ENCODE measurements around the gene DOCK6.

DOCK6 gene

GRCh38 chr19:11226716-11227166 is 35.6 kb downstream of the DOCK6 start:
- no peak overlapping the region for H2AFZ ChIP-seq (ENCODE audit: low read length)
- H3K36me3 ChIP-seq (replicated peaks; ENCODE audit: insufficient read depth, low read length): no peaks in the 10 kb centered on the region
- H3K79me2 ChIP-seq (ENCODE audit: low read length): no peaks in the 10 kb centered on the region
- no peaks in the 10 kb centered on the region for H4K20me1 ChIP-seq (ENCODE audit: insufficient read depth, low read length)
- no peak overlapping the region for H3K4me3 ChIP-seq (ENCODE audit: low read length)
- H3F3A ChIP-seq (ENCODE audit: insufficient read depth, low read length): no peaks in the 10 kb centered on the region
- H3K4me2 ChIP-seq (ENCODE audit: low read depth, low read length): no peak overlapping the region
- H3K9me2 ChIP-seq (replicated peaks; ENCODE audit: insufficient read depth, low read length): no peaks in the 10 kb centered on the region
- TF ChIP-seq, protein P1, sequence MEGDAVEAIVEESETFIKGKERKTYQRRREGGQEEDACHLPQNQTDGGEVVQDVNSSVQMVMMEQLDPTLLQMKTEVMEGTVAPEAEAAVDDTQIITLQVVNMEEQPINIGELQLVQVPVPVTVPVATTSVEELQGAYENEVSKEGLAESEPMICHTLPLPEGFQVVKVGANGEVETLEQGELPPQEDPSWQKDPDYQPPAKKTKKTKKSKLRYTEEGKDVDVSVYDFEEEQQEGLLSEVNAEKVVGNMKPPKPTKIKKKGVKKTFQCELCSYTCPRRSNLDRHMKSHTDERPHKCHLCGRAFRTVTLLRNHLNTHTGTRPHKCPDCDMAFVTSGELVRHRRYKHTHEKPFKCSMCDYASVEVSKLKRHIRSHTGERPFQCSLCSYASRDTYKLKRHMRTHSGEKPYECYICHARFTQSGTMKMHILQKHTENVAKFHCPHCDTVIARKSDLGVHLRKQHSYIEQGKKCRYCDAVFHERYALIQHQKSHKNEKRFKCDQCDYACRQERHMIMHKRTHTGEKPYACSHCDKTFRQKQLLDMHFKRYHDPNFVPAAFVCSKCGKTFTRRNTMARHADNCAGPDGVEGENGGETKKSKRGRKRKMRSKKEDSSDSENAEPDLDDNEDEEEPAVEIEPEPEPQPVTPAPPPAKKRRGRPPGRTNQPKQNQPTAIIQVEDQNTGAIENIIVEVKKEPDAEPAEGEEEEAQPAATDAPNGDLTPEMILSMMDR (IDR thresholded peaks at IDR 0.05; ENCODE audit: low read length): no peak
- TF ChIP-seq EZH2 (optimal IDR thresholded peaks at IDR 0.05; ENCODE audit: low read depth, low read length): no peak
- TF ChIP-seq EZH2phosphoT487 (IDR thresholded peaks at IDR 0.05; ENCODE audit: low read length): no peak
- H3K27ac ChIP-seq (ENCODE audit: low read length): no peak overlapping the region
- no peaks in the 10 kb centered on the region for H3K4me1 ChIP-seq (ENCODE audit: low read length)
- H3K9ac ChIP-seq (ENCODE audit: low read length): no peak overlapping the region
- no peak for DNase-seq
- peaks cover 15% of the 10 kb centered on the region; the same call in 1 of the 2 replicates for H3K27me3 ChIP-seq (replicated peaks; ENCODE audit: insufficient read depth, low read length)
- H3K9me3 ChIP-seq (replicated peaks; ENCODE audit: insufficient read depth, low read length): no peaks in the 10 kb centered on the region

DNA sequence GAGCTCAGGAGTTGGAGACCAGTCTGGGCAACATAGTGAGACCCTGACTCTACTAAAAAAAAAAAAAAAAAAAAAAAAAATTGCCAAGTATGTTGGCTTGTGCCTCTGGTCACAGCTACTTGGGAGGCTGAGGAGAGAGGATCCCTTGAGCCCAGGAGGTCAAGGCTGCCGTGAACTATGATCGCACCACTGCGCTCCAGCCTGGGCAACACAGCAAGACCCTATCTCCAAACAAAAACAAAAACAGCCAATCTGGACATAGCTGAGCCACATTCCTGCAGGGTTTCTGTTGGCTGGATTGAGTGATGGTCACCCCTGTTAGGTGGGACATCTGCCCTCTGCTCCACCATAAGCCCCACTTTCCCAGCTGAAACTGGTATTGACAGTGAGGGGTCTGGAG is 36.5 kb downstream of the DOCK6 start:
- Histone ChIP-seq H3K9ac (ENCODE audit: low read length) (no peak overlapping the region), H3K36me3 (replicated peaks; ENCODE audit: insufficient read depth, low read length) (no peaks in the 10 kb centered on the region), H3K27me3 (replicated peaks; ENCODE audit: insufficient read depth, low read length) (peaks cover 23% of the 10 kb centered on the region; the same call in 1 of the 2 replicates), H4K20me1 (ENCODE audit: insufficient read depth, low read length) (no peaks in the 10 kb centered on the region), H3K9me3 (replicated peaks; ENCODE audit: insufficient read depth, low read length) (no peaks in the 10 kb centered on the region), H2AFZ (ENCODE audit: low read length) (no peak overlapping the region), H3K4me3 (ENCODE audit: low read length) (no peak overlapping the region), H3K27ac (ENCODE audit: low read length) (no peak overlapping the region), H3K79me2 (ENCODE audit: low read length) (no peaks in the 10 kb centered on the region), H3K4me2 (ENCODE audit: low read depth, low read length) (no peak overlapping the region), H3K9me2 (replicated peaks; ENCODE audit: insufficient read depth, low read length) (no peaks in the 10 kb centered on the region), H3K4me1 (ENCODE audit: low read length) (no peaks in the 10 kb centered on the region), H3F3A (ENCODE audit: insufficient read depth, low read length) (no peaks in the 10 kb centered on the region)
- no peak for DNase-seq
- TF ChIP-seq, protein P1 (IDR thresholded peaks at IDR 0.05; ENCODE audit: low read length): no peak
- TF ChIP-seq EZH2phosphoT487 (IDR thresholded peaks at IDR 0.05; ENCODE audit: low read length) (no peak), EZH2 (optimal IDR thresholded peaks at IDR 0.05; ENCODE audit: low read depth, low read length) (no peak)

- H4K20me1 ChIP-seq (ENCODE audit: insufficient read depth, low read length): no peaks in the 10 kb centered on the region
Measured at GRCh38 chr19:11225172-11225571, 37.2 kb downstream of the DOCK6 start.

More at GRCh38 chr19:11225172-11225571, 37.2 kb downstream of the DOCK6 start:
- Histone ChIP-seq H3K27me3 (replicated peaks; ENCODE audit: insufficient read depth, low read length) (peaks cover 28% of the 10 kb centered on the region), H3K27ac (ENCODE audit: low read length) (no peak overlapping the region), H3K79me2 (ENCODE audit: low read length) (no peaks in the 10 kb centered on the region), H3K4me1 (ENCODE audit: low read length) (no peaks in the 10 kb centered on the region), H3K4me2 (ENCODE audit: low read depth, low read length) (no peak overlapping the region), H3K9me2 (replicated peaks; ENCODE audit: insufficient read depth, low read length) (no peaks in the 10 kb centered on the region), H3K9me3 (replicated peaks; ENCODE audit: insufficient read depth, low read length) (no peaks in the 10 kb centered on the region), H3K36me3 (replicated peaks; ENCODE audit: insufficient read depth, low read length) (no peaks in the 10 kb centered on the region), H3K9ac (ENCODE audit: low read length) (no peak overlapping the region), H3K4me3 (ENCODE audit: low read length) (no peak overlapping the region), H3F3A (ENCODE audit: insufficient read depth, low read length) (no peaks in the 10 kb centered on the region), H2AFZ (ENCODE audit: low read length) (no peak overlapping the region)
- TF ChIP-seq, protein P1 (IDR thresholded peaks at IDR 0.05; ENCODE audit: low read length): no peak
- TF ChIP-seq EZH2 (optimal IDR thresholded peaks at IDR 0.05; ENCODE audit: low read depth, low read length): no peak
- no peak for TF ChIP-seq EZH2phosphoT487 (IDR thresholded peaks at IDR 0.05; ENCODE audit: low read length)
- DNase-seq: no peak

All from MM.1S (cell line).